Measurements from ENCODE around the gene COPS2. TPM values are rescaled to one million over a fixed set of nuclear protein-coding genes. Genes with fewer than 3 reads are reported as not detected.

COPS2 gene
- total and polyA plus RNA-seq, 2 of the 13 experiments (the other 11 are each of a cell fraction or from before 2014, with no cell fraction given): 37.8 to 66.3 TPM

DNA sequence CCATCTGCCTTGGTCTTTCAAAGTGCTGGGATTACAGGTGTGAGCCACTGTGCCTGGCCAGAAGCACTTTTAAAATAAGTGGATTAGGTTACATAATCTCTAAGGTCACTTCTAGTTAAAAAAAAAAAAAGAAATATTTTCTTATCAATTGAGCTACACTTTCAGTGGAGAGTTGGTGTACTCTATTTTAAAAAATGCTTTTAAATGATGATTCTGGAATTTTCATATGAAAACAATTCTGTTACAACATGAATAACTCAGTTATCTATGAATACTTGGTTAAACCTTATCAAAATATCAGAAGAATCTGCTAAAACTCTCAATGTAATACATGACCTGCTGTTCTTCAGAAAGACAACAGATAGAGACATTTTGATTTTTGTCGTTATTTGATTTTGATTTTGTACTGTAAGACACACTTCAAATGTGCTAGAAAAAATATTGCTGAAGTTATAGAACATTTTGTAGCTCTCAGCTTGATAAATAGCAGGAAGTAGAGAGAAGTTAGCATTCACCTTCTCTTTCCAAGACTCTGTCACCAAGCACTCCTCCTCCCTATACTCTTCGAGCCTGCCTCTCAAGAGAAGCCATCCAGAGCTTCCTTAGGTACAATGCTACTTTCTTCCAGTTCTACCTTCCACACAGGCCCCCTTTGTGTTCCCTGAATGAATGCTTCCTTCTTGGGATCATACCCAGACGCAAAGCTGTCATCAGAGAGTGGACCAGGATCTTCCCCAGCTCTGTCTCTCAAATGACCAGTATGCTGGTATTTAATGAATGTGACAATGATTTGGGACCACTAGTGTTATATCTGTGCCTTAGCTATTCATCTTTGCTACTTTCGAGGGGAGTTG, 61.9 kb downstream of the COPS2 start (continued):
- TF ChIP-seq, protein P1, sequence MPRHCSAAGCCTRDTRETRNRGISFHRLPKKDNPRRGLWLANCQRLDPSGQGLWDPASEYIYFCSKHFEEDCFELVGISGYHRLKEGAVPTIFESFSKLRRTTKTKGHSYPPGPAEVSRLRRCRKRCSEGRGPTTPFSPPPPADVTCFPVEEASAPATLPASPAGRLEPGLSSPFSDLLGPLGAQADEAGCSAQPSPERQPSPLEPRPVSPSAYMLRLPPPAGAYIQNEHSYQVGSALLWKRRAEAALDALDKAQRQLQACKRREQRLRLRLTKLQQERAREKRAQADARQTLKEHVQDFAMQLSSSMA (CRISPR knock-in tag; IDR thresholded peaks at IDR 0.05): no peak
- TF ChIP-seq ZNF792 (CRISPR knock-in tag; IDR thresholded peaks at IDR 0.05) (no peak), TGIF2 (CRISPR knock-in tag; IDR thresholded peaks at IDR 0.05) (no peak), ZNF331 (CRISPR knock-in tag; IDR thresholded peaks at IDR 0.05) (no peak), POLR2G (IDR thresholded peaks at IDR 0.05; ENCODE audit: low read depth, low read length) (no peak), ZNF75D (CRISPR knock-in tag; IDR thresholded peaks at IDR 0.05; ENCODE audit: borderline replicate concordance) (no peak)

DNA sequence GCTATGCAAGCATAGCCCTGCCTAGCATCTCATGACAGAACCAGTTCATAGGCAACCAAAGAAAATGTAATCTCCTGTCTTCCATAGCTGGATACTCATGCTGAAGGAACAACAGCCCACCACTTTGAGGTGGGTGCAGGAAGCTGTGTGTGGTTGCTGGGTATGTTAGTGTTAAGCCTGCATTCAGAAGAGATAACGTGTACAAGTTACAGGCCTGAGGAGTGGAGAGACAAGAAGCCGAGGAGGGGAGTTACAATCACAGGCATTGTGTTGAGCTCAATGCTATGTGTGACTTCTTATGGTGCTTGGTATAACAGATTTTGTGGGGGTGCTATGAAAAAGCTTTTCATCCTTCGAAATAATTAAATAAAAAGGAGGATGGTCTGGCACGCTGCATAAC, 66.4 kb downstream of the COPS2 start:
- H3K4me3 ChIP-seq (replicated peaks in 1 of 3; ENCODE audit: insufficient read depth in 1 of 3, low read depth in 2 of 3, low read length in 3 of 3): no peak overlapping the region
- H2AFZ ChIP-seq (ENCODE audit: low read length): no peak overlapping the region
- no peak overlapping the region for H3K9ac ChIP-seq (ENCODE audit: insufficient read depth, low read depth, low read length)
- H3K4me2 ChIP-seq (ENCODE audit: low read depth, low read length): no peak overlapping the region
- ChIA-PET CTCF (ENCODE audit: low intra/inter-chr PET ratio, low total read pairs) (no interaction called here), POLR2A (no interaction called here)
- no peak overlapping the region for H3K27ac ChIP-seq (ENCODE audit: extremely low read length, insufficient read depth, low read length)
- FAIRE-seq: no peak
- H3K9me3 ChIP-seq (ENCODE audit: low read length): no peaks in the 10 kb centered on the region
- ATAC-seq: no peak
- in situ Hi-C loops (cut with HindIII; ENCODE audit: extremely low pct_ligation_motif_present, low pct_unique_long_range_greater_than_20kb) (loop anchor here (25.0 kb wide), 1 partner anchor 227 kb away; no protein-coding TSS in a partner anchor), intact Hi-C loops (cut with micrococcal nuclease; ENCODE audit: unreplicated experiment) (no loop called here)
- 49% methylated on average over 4 of the region's 4 CpGs for WGBS (ENCODE audit: low lambda C conversion rate)
- H3K4me1 ChIP-seq (ENCODE audit: insufficient read depth, low read length): peaks cover 8% of the 10 kb centered on the region; the same call in 1 of the 2 replicates
- H3K27me3 ChIP-seq (ENCODE audit: control insufficient read depth in 1 of 2, insufficient read depth in 2 of 2, low read length in 2 of 2): no peaks in the 10 kb centered on the region
- no peaks in the 10 kb centered on the region for H3K36me3 ChIP-seq (replicated peaks in 1 of 2; ENCODE audit: control insufficient read depth in 1 of 2, insufficient read depth in 2 of 2, low read length in 2 of 2)
- TF ChIP-seq, protein P2, sequence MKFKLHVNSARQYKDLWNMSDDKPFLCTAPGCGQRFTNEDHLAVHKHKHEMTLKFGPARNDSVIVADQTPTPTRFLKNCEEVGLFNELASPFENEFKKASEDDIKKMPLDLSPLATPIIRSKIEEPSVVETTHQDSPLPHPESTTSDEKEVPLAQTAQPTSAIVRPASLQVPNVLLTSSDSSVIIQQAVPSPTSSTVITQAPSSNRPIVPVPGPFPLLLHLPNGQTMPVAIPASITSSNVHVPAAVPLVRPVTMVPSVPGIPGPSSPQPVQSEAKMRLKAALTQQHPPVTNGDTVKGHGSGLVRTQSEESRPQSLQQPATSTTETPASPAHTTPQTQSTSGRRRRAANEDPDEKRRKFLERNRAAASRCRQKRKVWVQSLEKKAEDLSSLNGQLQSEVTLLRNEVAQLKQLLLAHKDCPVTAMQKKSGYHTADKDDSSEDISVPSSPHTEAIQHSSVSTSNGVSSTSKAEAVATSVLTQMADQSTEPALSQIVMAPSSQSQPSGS (CRISPR knock-in tag; IDR thresholded peaks at IDR 0.05): no peak
- TF ChIP-seq MTA1 (CRISPR knock-in tag; IDR thresholded peaks at IDR 0.05; ENCODE audit: borderline replicate concordance) (no peak), FOXA1 (IDR thresholded peaks at IDR 0.05) (no peak), FOXA1 (CRISPR knock-in tag; IDR thresholded peaks at IDR 0.05) (no peak)
- TF ChIP-seq, protein P3, sequence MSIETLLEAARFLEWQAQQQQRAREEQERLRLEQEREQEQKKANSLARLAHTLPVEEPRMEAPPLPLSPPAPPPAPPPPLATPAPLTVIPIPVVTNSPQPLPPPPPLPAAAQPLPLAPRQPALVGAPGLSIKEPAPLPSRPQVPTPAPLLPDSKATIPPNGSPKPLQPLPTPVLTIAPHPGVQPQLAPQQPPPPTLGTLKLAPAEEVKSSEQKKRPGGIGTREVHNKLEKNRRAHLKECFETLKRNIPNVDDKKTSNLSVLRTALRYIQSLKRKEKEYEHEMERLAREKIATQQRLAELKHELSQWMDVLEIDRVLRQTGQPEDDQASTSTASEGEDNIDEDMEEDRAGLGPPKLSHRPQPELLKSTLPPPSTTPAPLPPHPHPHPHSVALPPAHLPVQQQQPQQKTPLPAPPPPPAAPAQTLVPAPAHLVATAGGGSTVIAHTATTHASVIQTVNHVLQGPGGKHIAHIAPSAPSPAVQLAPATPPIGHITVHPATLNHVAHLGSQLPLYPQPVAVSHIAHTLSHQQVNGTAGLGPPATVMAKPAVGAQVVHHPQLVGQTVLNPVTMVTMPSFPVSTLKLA (IDR thresholded peaks at IDR 0.05): no peak
- BruUV-seq (replicated peaks): no TSS peak
- DNase-seq (ENCODE audit: low spot score): no peak
- H3K79me2 ChIP-seq (ENCODE audit: insufficient read depth, low read length): no peaks in the 10 kb centered on the region
- no peaks in the 10 kb centered on the region for H4K20me1 ChIP-seq (ENCODE audit: insufficient read depth, low read length)

Data from HepG2 (cell line).